CD14-positive monocyte (primary cell): ENCODE data around the gene RNPS1. TPM values are rescaled to one million over a fixed set of nuclear protein-coding genes. Genes with fewer than 3 reads are reported as not detected.

Experiments used
- DNase-seq, 3 donors: peaks; one replicate each; pipeline ENCODE4 v3.0.0-alpha.2; 2011 to 2022
- H2AFZ ChIP-seq: 2 replicates; pipeline ENCODE4 v1.6.0; 2012; ENCODE audit warnings: mild to moderate bottlenecking, low read depth, low read length, inconsistent platforms; ENCODE audit not compliant: insufficient read depth, poor library complexity, severe bottlenecking
- H3K27ac ChIP-seq, 2 donors: 1 replicate in 1 of 2; 2 replicates in 1 of 2; pipeline ENCODE4 v1.5.1; 2012 to 2013; ENCODE audit warnings: low read length in 2 of 2, control low read depth in 1 of 2, inconsistent platforms in 1 of 2, low read depth in 1 of 2, mild to moderate bottlenecking in 1 of 2
- H3K27me3 ChIP-seq, 2 donors: one replicate each; pipeline versions ENCODE4 v1.6.0 to v1.6.1; 2011 to 2013; ENCODE audit warnings: low read length in 2 of 2; ENCODE audit not compliant: control insufficient read depth in 2 of 2, insufficient read depth in 2 of 2
- H3K36me3 ChIP-seq, 2 donors: replicated peaks in 1 of 2; 1 replicate in 1 of 2; 2 replicates in 1 of 2; pipeline versions ENCODE4 v1.5.1 to v1.6.1; 2012 to 2013; ENCODE audit warnings: low read length in 2 of 2, control low read depth in 1 of 2, inconsistent platforms in 1 of 2, mild to moderate bottlenecking in 1 of 2; ENCODE audit not compliant: insufficient read depth in 2 of 2, control insufficient read depth in 1 of 2
- H3K4me1 ChIP-seq, 2 donors: 1 replicate in 1 of 2; 2 replicates in 1 of 2; pipeline versions ENCODE4 v1.5.1 to v1.6.1; 2012 to 2013; ENCODE audit warnings: low read length in 2 of 2, control low read depth in 1 of 2, inconsistent platforms in 1 of 2, mild to moderate bottlenecking in 1 of 2, moderate library complexity in 1 of 2; ENCODE audit not compliant: insufficient read depth in 2 of 2, control insufficient read depth in 1 of 2
- H3K4me2 ChIP-seq: replicated peaks from 2 replicates; pipeline ENCODE3; 2012; ENCODE audit warnings: low read length, moderate library complexity, mild to moderate bottlenecking; ENCODE audit not compliant: poor library complexity, severe bottlenecking; ENCODE audit errors: extremely low read depth
- H3K4me3 ChIP-seq, 3 experiments: fragments of 200-600 bp in 1 of 3; sonication (generic) in 1 of 3; replicated peaks in 1 of 3; 1 replicate in 2 of 3; 2 replicates in 1 of 3; pipeline ENCODE4 v1.5.1; 2011 to 2013; ENCODE audit warnings: low read length in 3 of 3, mild to moderate bottlenecking in 3 of 3, control low read depth in 2 of 3, low read depth in 2 of 3, inconsistent platforms in 1 of 3, moderate library complexity in 1 of 3
- H3K79me2 ChIP-seq: 2 replicates; pipeline ENCODE4 v1.6.0; 2012; ENCODE audit warnings: mild to moderate bottlenecking, control low read depth, inconsistent platforms, low read length, moderate library complexity; ENCODE audit not compliant: insufficient read depth
- H3K9ac ChIP-seq: 2 replicates; pipeline ENCODE4 v1.6.0; 2017; ENCODE audit warnings: low read length, mild to moderate bottlenecking; ENCODE audit not compliant: insufficient read depth, poor library complexity, severe bottlenecking
- H3K9me3 ChIP-seq, 2 donors: replicated peaks in 1 of 2; 1 replicate in 1 of 2; 2 replicates in 1 of 2; pipeline versions ENCODE4 v1.5.1 to v1.6.1; 2012 to 2013; ENCODE audit warnings: low read length in 2 of 2, control low read depth in 1 of 2; ENCODE audit not compliant: control insufficient read depth in 1 of 2, insufficient read depth in 1 of 2
- H4K20me1 ChIP-seq: 2 replicates; pipeline ENCODE4 v1.6.0; 2012; ENCODE audit warnings: mild to moderate bottlenecking, low read length, control low read depth, moderate library complexity; ENCODE audit not compliant: insufficient read depth
- H3K27ac Mint-ChIP-seq, 7 donors: one replicate each; pipeline ENCODE4 v1.8.0; 2020; ENCODE audit warnings: mild to moderate bottlenecking in 7 of 7, mixed read lengths in 7 of 7, moderate library complexity in 6 of 7, inconsistent platforms in 2 of 7
- H3K27me3 Mint-ChIP-seq, 3 donors: one replicate each; pipeline ENCODE4 v1.8.0; 2021 to 2022; ENCODE audit warnings: low read depth in 3 of 3, mild to moderate bottlenecking in 3 of 3, mixed read lengths in 3 of 3, moderate library complexity in 3 of 3, inconsistent platforms in 1 of 3
- H3K36me3 Mint-ChIP-seq, 2 donors: one replicate each; pipeline ENCODE4 v1.8.0; 2020; ENCODE audit warnings: mixed read lengths in 2 of 2, inconsistent platforms in 1 of 2, mild to moderate bottlenecking in 1 of 2
- H3K4me1 Mint-ChIP-seq: one replicate; pipeline ENCODE4 v1.8.0; 2020; ENCODE audit warnings: mild to moderate bottlenecking, mixed read lengths
- H3K4me3 Mint-ChIP-seq, 2 donors: one replicate each; pipeline ENCODE4 v1.8.0; 2020; ENCODE audit warnings: mild to moderate bottlenecking in 2 of 2, mixed read lengths in 2 of 2, moderate library complexity in 1 of 2
- H3K9me3 Mint-ChIP-seq, 7 donors: one replicate each; pipeline ENCODE4 v1.8.0; 2020 to 2022; ENCODE audit warnings: mixed read lengths in 7 of 7, mild to moderate bottlenecking in 6 of 7, moderate library complexity in 6 of 7, inconsistent platforms in 2 of 7
- WGBS: methylation state at CpG from one replicate; pipeline ENCODE4 v1.1.5; 2013; ENCODE audit warnings: missing lambda C conversion rate; ENCODE audit not compliant: insufficient coverage; 5-methylcytosine and 5-hydroxymethylcytosine counted together
- intact Hi-C, 2 donors: fragments of 100-400 bp; cut with micrococcal nuclease; formaldehyde crosslinking; loops; one replicate each; pipeline versions ENCODE4 v1.15.0 to v1.15.1; 2023
- polyA plus RNA-seq, 3 donors: library from polyadenylated mRNA; depleted of rRNA in 1 of 3; unstranded in 2 of 3; stranded (reverse) in 1 of 3; fragments of 300-500 nt in 2 of 3; fragments of >200 nt in 1 of 3; fragmentation: Illumina TruSeq in 2 of 3; gene quantifications; 1 replicate in 2 of 3; 2 replicates in 1 of 3; pipeline ENCODE4 v1.2.3, GENCODE V29; 2012 to 2021
- TF ChIP-seq, protein P1 (sequence below): fragments of 200-600 bp; IDR thresholded peaks from one replicate; pipeline ENCODE4 v1.8.0; 2022; ENCODE audit warnings: antibody characterized with exemption, mild to moderate bottlenecking

Gene RNPS1
- polyA plus RNA-seq, 3 donors, result 93.7 to 176 (median 106) TPM

DNA sequence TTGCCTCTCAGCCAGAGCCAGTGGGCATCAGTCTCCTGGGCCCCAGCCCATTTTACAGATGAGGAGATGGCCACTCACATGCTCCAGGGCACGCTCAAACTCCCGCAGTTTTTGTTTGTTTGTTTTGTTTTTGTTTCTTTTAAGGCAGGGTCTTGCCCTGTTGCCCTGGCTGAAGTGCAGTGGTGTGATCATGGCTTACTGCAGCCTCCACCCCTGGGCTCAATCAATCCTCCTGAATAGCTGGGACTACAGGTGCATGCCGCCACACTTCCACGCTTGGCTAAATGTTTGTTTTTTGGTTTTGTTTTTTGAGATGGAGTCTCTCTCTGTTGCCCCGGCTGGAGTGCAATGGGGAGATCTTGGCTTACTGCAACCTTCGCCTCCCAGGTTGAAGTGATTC lies 41.0 kb downstream of the RNPS1 start:
- no peak overlapping the region for H3K9ac ChIP-seq
- Mint-ChIP-seq H3K4me3 (no peak overlapping the region), H3K9me3 (no peaks in the 10 kb centered on the region), H3K36me3 (peaks cover 28 to 49% of the 10 kb centered on the region in 2 donors), H3K27me3 (peaks cover 0 to 2% (median 0%) of the 10 kb centered on the region in 3 donors), H3K4me1 (peaks cover 22% of the 10 kb centered on the region), H3K27ac (peak overlapping the region in 2 of 7 donors; percentile 32 to 74)
- H3K9me3 ChIP-seq, result no peaks in the 10 kb centered on the region
- peaks cover 42% of the 10 kb centered on the region for H3K79me2 ChIP-seq
- H3K4me3 ChIP-seq, result no peak overlapping the region
- H3K27me3 ChIP-seq, result no peaks in the 10 kb centered on the region
- TF ChIP-seq, protein P1, sequence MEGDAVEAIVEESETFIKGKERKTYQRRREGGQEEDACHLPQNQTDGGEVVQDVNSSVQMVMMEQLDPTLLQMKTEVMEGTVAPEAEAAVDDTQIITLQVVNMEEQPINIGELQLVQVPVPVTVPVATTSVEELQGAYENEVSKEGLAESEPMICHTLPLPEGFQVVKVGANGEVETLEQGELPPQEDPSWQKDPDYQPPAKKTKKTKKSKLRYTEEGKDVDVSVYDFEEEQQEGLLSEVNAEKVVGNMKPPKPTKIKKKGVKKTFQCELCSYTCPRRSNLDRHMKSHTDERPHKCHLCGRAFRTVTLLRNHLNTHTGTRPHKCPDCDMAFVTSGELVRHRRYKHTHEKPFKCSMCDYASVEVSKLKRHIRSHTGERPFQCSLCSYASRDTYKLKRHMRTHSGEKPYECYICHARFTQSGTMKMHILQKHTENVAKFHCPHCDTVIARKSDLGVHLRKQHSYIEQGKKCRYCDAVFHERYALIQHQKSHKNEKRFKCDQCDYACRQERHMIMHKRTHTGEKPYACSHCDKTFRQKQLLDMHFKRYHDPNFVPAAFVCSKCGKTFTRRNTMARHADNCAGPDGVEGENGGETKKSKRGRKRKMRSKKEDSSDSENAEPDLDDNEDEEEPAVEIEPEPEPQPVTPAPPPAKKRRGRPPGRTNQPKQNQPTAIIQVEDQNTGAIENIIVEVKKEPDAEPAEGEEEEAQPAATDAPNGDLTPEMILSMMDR, result no peak
- no peak overlapping the region for H2AFZ ChIP-seq
- no peak for DNase-seq
- H3K27ac ChIP-seq, result no peak overlapping the region
- WGBS, result 92% methylated on average over 2 of the region's 6 CpGs
- peaks cover 15% of the 10 kb centered on the region for H4K20me1 ChIP-seq
- intact Hi-C loops, result no loop called here
- peaks cover 37 to 50% of the 10 kb centered on the region in 2 donors for H3K36me3 ChIP-seq
- H3K4me2 ChIP-seq, result no peak overlapping the region
- peaks cover 13 to 17% of the 10 kb centered on the region in 2 donors for H3K4me1 ChIP-seq

DNA sequence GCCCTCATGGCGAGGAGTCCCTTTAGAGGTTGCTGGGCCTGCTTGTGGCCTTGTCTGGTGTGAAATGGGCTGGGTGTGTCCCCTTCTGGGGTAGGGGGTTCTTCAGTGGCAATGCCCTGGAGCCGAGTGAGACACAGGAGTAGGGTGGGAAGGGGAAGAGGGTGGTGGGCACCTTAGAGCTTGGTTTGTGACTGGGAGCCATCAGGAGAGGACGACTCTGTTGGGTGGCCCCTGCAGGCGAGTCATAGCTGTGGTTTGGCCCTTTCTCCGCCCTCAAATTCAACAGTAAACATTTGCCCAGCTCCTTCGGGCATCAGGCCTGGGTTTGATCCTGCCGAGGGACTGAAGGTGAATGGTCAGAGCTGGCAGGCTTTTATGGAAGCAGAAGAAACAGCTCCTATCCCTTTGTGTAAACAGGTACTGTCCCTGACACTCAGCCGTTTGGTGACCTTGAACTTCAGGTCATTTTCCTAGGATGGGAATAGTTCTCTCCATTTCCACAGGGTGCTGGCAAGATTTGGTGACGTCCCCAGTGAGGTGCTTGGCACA lies 41.6 kb downstream of the RNPS1 start:
- 69% methylated on average over 4 of the region's 9 CpGs for WGBS
- H3K27ac Mint-ChIP-seq, result peak overlapping the region in 1 of 7 donors; percentile 33
- Histone ChIP-seq H4K20me1 (peaks cover 15% of the 10 kb centered on the region), H3K27me3 (no peaks in the 10 kb centered on the region), H3K27ac (peak overlapping the region in 1 of 2 donors; percentile 15), H3K9ac (no peak overlapping the region), H3K36me3 (peaks cover 31 to 44% of the 10 kb centered on the region in 2 donors), H3K79me2 (peaks cover 42% of the 10 kb centered on the region), H3K4me1 (peaks cover 13 to 17% of the 10 kb centered on the region in 2 donors), H2AFZ (no peak overlapping the region), H3K4me2 (no peak overlapping the region), H3K9me3 (no peaks in the 10 kb centered on the region), H3K4me3 (no peak overlapping the region)
- H3K4me1 Mint-ChIP-seq, result peaks cover 22% of the 10 kb centered on the region
- no peak for DNase-seq
- intact Hi-C loops, result no loop called here
- peaks cover 0 to 2% (median 0%) of the 10 kb centered on the region in 3 donors for H3K27me3 Mint-ChIP-seq
- H3K36me3 Mint-ChIP-seq, result peaks cover 24 to 43% of the 10 kb centered on the region in 2 donors
- no peak overlapping the region for H3K4me3 Mint-ChIP-seq
- H3K9me3 Mint-ChIP-seq, result no peaks in the 10 kb centered on the region
- TF ChIP-seq, protein P1, result no peak
